Measurements from ENCODE around the gene RANGAP1.

RANGAP1 gene

GRCh38 chr22:41327124-41327523 lies 41.1 kb upstream of the RANGAP1 start:
- no peak overlapping the region for H3K4me3 ChIP-seq (ENCODE audit: low read depth, low read length)
- no peak for TF ChIP-seq CTCF (IDR thresholded peaks at IDR 0.05; ENCODE audit: low read depth, low read length, missing control alignments)
- no peak for DNase-seq (ENCODE audit: low read depth)

- no peak overlapping the region for H3K4me3 ChIP-seq (ENCODE audit: low read depth, low read length)
- no peak for DNase-seq (ENCODE audit: low read depth)
- TF ChIP-seq CTCF (IDR thresholded peaks at IDR 0.05; ENCODE audit: low read depth, low read length, missing control alignments), result no peak
Measured at GRCh38 chr22:41324821-41325528, 39.0 kb upstream of the RANGAP1 start.

- no peak overlapping the region for H3K4me3 ChIP-seq (ENCODE audit: low read depth, low read length)
- TF ChIP-seq CTCF (IDR thresholded peaks at IDR 0.05; ENCODE audit: low read depth, low read length, missing control alignments), result no peak
- no peak for DNase-seq (ENCODE audit: low read depth)
Measured at GRCh38 chr22:41320416-41321240, 34.6 kb upstream of the RANGAP1 start.

DNA sequence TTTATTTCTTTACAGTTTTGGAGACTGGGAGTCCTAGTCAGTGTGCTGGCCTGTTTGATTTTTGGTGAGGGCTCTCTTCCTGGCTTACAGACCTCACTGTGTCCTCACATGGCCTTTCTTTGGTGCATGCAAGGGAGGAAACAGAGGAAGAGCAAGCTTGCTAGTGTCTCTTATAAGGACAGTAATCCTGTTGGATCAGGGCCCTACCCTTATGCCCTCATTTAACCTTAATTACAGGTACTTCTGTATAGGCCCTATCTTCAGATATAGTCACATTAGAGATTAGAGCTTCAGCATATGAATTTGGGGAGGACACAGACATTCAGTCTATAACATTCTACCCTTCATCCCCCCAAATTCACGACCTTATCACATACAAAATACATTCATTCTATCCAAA lies 29.6 kb upstream of the RANGAP1 start:
- no peak for DNase-seq (ENCODE audit: low read depth)
- H3K4me3 ChIP-seq (ENCODE audit: low read depth, low read length), result no peak overlapping the region
- TF ChIP-seq CTCF (IDR thresholded peaks at IDR 0.05; ENCODE audit: low read depth, low read length, missing control alignments), result no peak

DNA sequence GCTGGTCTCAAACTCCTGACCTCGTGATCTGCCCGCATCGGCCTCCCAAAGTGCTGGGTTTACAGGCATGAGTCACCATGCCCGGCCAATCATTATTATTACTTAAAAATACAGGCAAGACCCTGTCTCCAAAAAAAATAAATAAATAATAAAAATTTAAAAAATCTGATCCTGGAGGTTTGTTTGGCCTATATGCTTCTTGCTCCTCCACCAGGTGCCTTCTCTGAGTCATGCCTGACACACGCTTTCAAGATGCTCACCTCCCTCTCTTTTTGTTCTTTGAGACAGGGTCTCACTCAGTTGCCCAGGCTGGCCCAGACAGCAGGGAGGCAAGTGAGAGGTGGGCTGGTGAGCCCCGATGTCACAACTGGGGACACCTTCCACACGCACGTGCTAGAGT lies 28.8 kb upstream of the RANGAP1 start:
- no peak for TF ChIP-seq CTCF (IDR thresholded peaks at IDR 0.05; ENCODE audit: low read depth, low read length, missing control alignments)
- no peak for DNase-seq (ENCODE audit: low read depth)
- no peak overlapping the region for H3K4me3 ChIP-seq (ENCODE audit: low read depth, low read length)

DNA sequence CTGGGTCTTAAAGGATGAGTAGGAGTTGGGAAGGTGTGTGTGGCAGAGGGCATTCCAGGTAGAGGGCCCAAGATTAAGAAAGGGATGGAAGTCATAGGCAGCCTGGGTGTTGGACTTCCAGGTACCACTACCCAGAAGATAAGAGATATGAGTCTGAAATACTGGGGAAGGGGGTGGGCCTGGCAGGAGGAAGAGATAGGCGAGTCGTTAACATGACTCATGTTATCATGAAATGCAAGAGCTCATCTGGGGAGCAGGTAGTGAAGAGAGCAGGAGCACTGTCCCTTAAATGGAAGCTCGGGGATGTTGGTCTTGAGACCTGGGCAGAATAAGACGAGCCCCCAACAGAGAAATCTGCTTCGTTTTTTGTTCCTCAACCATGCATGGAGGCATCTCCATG lies 25.5 kb upstream of the RANGAP1 start:
- DNase-seq (ENCODE audit: low read depth), result no peak
- no peak overlapping the region for H3K4me3 ChIP-seq (ENCODE audit: low read depth, low read length)
- no peak for TF ChIP-seq CTCF (IDR thresholded peaks at IDR 0.05; ENCODE audit: low read depth, low read length, missing control alignments)
